Dedifferentiated amniotic fluid mesenchymal stem cell (primary cell): ENCODE measurements around the gene BMP2K.
"Not testable (repeated sequence)": the region's sequence is repeated elsewhere in the genome, so short reads cannot be mapped to it uniquely, and the experiment has no call there.

ENCODE experiments used
- DNase-seq: peaks from one replicate; pipeline ENCODE4 v3.0.0-alpha.2; 2016; ENCODE audit errors: extremely low spot score

BMP2K gene

DNA sequence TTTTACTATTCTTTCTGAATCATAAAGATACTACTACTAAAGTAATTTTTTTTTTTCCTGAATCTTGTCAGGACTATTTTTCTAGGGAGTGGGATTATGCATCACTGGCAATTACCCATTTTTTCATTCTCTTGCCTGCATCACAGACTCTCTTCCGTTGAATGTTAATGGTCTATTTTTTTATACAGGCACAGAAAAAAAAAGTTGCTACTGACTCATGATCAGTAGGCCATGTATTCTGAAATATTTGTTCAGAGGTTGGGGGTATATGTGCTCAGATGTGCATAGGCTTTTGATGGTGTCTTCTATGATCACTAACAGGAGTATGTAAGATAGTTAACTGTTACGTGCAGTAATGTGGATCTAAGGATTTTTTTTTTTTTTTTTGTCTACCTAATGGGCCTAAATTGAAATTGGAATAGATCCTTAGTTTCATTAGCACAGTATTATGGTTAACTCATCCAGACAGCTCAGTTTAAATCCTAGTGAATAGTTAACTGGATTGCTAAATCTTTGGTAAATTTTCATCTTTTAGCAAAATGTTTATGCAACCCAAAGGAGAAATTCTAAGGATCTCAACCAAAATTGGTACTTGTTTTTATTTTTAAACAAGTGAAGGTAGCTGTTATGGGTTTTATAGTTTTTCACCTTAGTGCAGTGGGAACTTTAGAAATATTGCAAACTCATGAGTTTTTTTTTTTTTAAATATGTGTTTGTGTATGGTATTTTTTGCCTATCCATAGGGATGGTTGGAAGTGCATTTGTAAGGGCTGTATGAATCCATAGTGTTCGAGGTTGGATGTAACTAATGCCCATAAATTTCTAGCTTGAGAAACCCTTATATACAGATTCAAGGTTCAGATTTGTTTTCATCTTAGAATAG, 12.1 kb downstream of the BMP2K start:
- DNase-seq: no peak

DNA sequence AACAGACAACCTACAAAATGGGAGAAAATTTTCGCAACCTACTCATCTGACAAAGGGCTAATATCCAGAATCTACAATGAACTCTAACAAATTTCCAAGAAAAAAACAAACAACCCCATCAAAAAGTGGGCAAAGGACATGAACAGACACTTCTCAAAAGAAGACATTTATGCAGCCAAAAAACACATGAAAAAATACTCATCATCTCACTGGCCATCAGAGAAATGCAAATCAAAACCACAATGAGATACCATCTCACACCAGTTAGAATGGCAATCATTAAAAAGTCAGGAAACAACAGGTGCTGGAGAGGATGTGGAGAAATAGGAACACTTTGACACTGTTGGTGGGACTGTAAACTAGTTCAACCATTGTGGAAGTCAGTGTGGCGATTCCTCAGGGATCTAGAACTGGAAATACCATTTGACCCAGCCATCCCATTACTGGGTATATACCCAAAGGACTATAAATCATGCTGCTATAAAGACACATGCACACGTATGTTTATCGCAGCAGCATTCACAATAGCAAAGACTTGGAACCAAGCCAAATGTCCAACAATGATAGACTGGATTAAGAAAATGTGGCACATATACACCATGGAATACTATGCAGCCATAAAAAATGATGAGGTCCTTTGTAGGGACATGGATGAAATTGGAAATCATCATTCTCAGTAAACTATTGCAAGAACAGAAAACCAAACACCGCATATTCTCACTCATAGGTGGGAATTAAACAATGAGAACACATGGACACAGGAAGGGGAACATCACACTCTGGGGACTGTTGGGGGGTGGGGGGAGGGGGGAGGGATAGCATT, 19.7 kb downstream of the BMP2K start:
- not testable (repeated sequence) for DNase-seq

DNA sequence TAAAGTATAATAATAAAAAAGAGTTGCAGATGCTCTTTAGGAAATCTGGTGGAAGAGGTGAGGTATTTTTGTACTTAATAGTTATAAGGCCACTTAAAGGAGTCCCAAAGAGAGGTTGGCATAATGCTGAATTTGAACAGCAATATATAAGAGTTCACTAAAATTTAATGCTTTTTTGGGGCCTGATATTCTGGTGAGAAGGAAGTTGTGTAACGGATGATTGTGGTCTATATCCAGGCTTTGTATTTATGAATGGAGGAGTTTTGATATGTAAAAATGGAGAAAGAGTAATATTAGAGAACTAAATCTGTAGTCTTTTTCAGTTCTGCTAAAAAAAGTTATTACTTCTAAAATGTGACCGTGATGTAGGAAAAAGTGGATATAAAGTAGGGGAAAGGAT, 20.4 kb downstream of the BMP2K start:
- DNase-seq: no peak

DNA sequence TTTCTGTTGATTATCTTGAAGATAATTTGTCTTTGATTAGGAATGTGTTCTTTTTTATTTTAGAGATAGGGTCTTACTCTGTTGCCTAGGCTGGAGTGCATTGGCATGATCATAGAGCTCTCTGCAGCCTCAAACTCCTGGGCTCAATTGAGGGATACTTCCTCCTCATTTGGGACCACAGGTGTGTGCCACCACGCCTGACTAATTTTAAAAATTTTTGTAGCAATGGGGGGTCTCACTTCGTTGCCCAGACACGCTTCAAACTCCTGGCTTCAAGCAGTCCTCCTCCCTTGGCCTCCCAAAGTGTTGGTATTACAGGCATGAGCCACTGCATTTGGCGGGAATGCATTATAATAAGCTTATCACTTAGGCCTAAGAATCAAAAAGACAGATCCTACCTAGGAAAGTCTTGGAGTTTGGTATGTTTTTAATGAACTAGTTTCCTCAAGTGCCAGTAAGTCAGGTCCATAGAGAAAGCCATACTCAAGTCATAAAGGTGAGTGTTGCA, 21.7 kb downstream of the BMP2K start:
- DNase-seq: no peak

DNA sequence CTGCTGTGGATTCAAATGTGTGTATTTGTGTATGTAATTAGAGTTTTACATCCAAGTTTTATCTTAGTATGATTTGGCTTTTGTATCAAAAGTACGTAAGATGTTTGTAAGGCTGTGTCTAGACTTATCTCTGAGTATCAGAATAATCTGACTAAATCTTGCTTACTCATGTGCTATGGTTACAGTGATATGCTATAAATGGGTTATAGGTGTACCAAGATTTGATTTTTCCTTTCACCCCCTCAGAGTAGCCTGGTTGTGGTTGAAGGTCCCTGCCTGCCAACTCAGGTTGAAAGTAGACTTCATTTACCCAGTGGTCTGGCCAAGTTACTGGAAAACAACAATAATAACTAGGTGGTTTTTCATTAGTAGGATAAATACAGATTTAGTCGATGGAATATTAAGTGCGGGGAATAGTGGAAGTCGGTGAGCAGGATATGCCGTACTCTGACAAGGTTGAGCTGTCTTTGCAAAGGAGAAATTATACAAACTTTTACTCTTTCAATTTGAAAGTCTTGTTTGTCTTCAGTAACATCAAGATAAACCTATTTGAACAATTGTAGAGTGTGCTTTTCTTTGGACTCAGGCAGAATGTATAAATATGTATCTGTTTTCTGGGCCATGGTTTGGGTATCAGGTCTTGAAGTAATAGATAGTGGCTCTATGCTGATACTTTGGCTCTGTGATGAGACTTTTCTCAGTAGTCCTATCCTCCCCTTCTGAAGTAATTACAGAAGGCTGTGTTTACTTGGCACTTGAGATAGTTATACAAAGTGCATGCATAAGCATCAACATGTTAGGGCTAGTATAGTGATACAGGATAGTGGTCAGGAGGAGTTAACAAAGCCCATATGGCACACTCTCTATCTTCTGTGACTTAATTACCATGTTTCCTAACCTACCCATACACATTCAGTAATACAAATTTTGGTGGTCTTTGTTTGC, 23.7 kb downstream of the BMP2K start:
- no peak for DNase-seq

DNA sequence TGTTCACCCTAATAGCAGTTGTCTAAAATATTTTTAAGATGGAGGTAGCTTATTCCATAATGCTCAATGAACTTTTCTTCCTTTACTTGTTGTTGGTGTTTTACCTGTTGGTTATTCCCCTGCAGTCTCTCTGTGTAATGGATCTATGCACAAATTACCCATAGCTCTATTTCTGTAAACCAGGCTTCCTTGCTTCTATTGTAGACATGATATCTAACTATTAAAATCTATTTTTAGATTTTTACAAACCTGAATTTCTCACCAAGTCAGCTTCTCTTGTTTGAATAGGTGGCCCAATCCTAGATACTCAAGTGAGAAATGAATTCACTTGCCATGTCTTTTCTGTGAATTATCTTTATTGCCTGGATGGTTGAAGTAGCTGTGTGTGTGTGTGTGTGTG, 24.8 kb downstream of the BMP2K start:
- DNase-seq: no peak

DNA sequence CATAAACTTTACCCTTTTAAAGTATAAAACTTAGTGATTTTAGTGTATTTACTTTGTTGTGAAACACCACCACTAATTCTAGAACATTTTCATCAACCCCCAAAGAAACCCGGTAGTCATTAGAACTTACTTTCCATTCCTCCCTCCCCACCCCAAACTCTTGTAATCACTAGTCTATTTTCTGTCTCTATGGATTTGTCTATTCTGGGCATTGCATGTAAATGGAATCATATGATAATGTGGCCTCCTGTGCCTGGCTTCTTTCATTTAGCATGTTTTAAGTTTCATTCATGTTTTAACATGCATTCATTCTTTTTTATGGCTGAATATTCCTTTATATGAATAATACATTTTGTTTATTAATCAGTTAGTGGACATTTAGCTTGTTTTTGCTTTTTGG, 27.8 kb downstream of the BMP2K start:
- no peak for DNase-seq

DNA sequence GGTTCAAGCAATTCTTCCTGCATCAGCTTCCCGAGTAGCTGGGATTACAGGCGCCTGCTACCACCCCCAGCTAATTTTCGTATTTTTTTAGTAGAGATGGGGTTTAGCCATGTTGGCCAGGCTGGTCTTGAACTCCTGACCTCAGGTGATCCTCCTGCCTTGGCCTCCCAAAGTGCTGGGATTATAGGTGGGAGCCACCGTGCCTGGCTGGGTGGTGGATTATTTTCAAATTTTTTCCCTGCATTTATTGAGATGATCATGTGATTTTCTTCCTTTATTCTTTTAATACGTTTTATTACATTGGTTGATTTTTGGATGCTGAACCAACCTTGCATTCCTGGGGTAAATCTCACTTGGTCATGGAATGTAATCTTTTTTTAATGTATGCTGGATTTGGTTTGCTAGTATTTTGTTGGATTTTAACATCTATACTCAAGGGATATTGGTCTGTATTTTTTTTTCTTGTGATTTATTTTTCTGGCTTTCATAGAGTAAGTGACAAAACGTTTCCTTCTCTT, 30.9 kb downstream of the BMP2K start:
- no peak for DNase-seq

DNA sequence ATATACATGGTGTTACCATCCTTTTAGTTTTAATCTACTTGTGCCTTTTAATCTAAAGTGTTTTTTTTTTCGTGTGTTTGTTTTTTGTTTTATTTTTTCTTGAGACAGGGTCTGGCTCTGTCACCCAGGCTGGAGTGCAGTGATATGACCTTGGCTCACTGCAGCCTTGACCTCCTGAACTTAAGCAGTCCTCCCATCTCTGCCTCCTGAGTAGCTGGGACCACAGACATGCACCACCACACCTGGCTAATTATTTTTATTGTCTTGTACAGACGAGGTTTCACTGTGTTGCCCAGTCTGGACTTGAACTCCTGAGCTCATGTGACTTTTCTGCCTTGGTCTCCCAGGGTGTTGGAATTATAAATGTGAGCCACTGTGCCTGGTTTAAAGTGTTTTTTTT, 33.1 kb downstream of the BMP2K start:
- no peak for DNase-seq

DNA sequence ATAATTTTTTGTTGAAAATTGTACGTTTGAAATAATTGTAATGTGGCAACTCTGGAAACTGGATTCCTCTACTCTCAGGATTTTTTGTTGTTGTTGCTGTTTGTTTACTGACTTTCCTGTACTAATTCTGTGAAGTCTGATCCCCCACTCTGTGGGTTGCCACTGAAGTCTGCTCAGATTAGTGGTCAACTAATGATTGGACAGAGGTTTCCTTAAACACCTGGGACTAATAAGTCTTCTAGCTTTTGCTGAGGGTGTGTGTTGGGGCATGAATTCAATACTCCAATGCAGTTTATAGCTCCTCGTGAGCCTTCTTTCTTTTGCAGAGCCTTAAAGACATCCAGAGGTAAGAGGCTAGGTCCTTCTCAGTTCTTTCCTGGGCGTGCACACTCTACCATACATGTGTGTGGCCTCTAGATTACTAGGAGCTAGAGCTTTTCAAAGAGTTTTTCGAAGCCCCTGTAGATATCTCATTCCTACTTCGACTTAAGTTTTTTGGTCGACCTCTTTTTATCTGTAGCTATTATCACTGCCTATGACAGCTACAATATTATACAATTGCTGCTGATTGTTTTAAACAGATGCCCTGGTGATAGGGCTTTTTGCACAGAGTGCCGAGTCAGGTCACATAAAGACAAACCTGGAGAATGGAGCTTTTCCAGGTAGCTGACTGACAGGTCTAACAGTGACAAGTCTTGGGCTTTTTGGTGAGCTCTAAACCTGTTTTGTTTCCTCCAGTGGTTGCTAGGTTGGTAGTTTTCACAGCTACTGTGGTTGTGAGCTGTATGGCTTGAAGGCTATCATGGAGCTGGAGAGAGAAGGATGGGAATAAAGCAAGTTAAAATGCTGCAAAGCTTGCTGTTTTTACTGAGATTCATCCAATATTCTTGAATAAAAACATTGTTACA, 34.0 kb downstream of the BMP2K start:
- no peak for DNase-seq

DNA sequence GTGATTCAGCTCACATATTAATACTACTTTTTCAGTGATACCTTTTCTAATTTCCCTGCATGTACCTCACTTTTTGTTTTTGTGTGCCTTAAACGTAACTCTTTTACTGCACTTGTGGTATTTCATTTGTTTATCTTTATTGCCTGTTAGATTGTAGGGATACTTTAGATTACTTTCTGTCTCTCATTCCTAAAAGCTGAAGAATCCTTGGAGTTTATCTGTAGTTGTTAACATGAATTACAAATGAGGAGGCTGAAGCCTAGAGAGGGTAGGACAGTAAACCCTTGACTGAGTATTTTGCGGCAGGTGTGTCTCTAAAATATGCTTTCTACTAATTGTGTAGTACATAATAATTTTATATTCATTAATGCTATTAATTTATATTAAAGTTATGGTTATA, 34.9 kb downstream of the BMP2K start:
- DNase-seq: no peak

DNA sequence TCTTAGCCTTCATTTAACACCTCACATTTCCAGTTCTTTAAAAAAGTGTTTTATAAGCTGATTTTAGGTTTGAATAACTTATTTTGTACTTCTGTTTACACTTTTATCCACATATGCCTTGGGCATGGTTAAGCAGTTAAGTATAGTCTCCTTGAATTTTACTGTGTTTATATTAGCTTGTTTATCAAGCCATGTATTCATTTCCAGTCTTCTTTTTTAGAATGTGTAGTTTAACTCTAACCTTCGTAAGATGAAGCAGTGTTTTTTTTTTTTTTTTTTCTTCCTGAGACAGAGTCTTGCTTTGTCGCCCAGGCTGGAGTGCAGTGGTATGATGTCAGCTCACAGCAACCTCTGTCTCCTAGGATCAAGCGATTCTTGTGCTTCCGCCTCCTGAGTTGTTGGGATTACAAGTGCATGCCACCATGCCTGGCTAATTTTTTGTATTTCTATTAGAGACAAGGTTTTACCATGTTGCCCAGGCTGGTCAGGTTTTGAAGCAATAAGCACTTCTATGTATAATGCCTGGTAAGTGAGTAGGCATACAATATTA, 42.5 kb downstream of the BMP2K start:
- no peak for DNase-seq

DNA sequence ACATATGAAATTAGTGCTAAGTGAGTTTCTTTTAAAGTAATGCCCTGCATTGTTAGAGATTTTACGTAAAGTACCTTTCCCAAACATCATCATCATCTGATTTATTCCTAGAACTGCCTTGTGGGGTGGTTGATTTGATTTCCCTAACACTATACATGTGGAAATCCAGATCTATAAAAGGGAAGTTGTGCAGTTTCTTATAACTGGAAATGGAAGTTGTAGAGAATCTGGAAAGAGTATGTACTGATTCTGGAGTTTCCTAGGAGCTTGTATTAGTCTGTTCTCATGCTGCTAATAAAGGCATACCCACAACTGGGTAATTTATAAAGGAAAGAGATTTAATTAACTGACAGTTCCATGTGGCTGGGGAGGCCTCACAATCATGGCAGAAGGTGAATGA, 47.9 kb downstream of the BMP2K start:
- DNase-seq: no peak

DNA sequence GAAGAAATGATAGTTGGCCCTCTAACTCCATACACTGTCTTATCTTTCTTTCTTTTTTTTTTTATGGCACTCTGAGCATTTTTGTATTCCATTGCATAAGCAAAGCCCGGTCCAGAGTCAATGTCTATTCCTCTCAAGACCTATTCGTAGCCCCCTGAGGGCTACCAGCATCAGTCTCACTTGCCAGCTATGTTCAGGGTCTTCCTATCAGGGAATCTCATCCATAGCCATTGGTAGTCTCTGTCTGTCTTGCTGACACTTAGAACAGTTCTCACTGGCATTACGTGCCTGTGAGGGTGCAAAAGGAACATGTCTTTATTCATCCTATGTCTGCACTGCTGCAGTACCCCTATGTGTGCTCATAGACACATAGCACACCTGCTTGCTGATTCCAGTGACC, 51.0 kb downstream of the BMP2K start:
- no peak for DNase-seq

DNA sequence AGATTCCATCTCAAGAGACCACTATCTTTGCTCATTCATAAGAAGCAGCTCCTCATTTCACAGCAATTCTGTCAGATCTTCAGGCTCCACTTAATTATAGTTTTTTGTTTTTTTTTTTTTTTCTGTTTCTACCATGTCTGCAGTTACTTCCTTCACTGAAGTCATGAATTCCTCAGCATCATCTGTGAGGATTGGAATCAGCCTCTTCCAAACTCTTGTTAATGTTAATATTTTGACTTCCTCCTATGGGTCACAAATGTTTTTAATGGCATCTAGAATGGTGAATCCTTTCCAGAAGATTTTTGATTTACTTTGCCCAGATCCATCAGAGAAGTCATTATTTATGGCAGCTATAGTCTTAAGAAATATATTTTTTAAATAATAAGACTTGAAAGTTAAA, 53.1 kb downstream of the BMP2K start:
- DNase-seq: no peak

DNA sequence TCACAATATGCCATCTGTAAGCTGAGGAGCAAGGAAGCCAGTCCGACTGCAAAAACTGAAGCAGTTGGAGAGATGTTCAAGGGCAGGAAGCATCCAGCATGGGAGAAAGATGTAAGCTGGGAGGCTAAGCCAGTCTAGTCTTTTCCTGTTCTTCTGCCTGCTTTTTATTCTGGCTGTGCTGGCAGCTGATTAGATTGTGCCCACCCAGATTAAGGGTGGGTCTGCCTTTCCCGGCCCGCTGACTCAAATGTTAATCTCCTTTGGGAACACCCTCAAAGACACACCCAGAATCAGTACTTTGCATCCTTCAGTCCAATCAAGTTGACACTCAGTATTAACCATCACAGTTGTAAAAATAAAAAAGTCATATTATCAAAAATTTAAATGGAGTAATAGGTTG, 63.5 kb downstream of the BMP2K start:
- not testable (repeated sequence) for DNase-seq

DNA sequence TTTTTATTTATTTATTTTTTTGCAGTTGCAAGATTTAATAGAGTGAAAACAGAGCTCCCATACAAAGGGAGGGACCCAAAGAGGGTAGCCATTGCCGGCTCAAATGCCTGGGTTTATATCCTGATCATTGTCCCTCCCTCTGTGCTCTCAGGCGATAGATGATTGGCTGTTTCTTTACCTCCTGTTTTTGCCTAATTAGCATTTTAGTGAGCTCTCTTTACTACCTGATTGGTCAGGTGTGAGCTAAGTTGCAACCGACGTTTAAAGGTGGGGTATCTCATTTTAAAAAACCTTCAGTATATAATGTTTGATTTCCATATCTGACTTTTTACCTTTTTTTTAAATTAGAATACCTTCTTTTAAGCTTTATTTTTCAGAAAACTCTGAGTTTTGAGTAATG, 64.1 kb downstream of the BMP2K start:
- not testable (repeated sequence) for DNase-seq

DNA sequence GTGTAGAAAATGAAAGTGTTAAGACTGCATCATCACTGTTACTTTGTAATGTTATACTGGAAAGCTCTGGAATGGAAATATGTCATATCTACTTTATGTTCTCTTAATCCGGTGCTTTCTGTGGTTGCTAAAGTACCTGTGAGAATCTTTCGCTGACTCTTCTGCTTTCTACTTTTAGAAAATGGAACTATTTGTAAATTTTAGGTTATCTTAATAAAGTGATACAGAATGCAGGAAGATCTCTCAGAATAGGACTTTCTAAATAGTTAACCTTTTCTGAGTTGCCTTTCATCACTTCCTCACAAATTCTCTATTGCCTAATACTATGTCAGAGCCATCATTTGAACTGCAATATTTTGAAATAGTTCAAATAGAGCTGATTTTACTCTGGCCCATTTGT, 69.3 kb downstream of the BMP2K start:
- no peak for DNase-seq

DNA sequence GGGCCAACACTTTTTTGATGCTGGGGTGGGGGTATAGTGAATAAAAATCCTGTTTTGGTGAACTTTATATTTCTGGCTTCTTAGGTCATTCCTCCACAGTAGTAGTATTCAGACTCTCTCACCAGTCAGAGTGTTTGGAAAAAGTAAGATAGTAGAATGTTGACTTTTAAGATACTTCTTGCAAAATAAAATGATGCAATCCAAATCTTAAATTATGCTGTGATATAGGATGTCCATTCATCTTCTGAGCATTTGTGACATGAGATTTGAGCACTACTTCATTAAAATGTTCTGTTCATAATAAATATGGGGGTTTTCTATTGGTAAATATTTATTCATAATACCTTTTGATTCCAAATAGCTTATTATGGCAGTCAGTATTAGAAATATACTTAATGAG, 70.1 kb downstream of the BMP2K start:
- DNase-seq: no peak

DNA sequence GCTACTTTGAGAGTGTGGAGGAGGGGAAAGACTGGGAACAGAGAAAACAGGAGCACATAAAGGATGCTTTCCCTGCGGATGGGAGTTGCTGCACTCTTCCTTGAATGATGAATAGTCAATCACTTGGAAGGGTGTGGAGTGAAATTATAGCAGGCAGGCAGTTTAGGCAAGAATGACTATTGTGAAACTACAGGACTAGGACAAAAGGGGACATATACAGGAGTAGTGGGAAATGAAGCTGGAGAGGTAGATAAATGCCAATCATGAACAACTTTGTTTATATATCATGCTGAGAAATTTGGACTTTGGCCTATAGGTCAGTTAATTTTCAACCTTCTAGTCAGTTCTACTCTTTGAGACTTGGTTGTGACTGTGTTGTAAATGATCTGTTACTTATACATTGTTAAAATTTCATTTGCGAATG, 86.2 kb downstream of the BMP2K start:
- DNase-seq: no peak
